ENCODE measurements around the gene SRRD. TPM values are rescaled to one million over a fixed set of nuclear protein-coding genes. Genes with fewer than 3 reads are reported as not detected.

The SRRD gene
- polyA plus RNA-seq, 1 donor = 18.1 TPM

DNA sequence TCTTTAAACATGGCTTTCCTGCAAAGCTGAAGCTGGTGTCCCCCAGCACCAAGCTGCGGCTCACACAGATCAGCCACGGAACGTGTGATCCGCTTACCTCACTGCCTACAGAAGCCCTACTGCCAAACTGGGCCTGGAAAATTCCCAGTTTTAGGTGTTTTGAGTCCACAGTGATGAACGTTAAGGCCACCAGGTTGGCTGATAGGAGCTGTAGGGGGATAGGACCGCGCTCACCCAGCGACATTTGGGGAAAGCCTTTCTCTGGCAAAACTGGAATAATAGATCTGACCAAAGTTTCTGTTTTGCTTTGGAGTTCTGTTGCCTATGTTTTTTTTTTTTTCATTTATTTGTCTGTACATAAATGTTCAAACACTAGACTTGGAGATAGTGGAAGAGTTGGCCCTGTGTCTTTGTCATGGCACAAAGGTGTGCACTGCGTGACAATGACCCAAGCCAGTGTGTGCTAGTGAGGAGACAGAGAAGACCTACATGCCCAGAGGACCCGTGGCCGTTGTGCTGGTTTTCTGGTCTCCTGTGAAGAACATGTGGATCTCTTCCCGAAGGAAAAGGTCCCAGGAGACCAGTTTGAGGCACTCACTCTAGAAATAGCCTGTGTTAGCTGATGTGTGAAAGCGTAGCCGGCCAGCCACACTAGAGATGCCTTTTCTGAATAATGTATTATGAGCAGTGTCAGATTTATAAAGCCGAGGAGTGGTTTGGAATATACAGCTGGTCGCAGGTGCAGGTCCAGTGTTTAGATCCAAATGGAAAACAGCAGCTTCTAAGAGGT lies 39.6 kb upstream of the SRRD start:
- H3K27ac ChIP-seq (ENCODE audit: low read length) = no peak overlapping the region
- no peaks in the 10 kb centered on the region for H3K27me3 ChIP-seq (ENCODE audit: control insufficient read depth, insufficient read depth, low read length)

DNA sequence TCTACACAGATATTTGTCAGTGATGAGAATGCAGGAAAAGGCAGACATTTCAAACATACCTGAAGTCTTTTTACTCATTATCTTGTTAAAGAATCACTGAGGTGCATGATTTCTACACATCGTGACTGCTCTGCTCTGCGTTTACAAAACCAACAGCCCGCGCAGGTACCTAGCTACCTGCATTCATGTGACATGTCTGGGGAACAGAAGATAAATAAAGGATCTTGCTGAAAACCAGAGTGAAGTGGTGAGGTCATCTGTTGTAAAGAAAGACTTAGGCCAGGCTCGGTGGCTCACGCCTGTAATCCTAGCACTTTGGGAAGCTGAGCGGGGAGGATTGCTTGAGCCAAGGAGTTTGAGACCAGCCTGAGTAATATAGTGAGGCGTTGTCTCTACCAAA lies 38.9 kb upstream of the SRRD start:
- H3K27me3 ChIP-seq (ENCODE audit: control insufficient read depth, insufficient read depth, low read length) = no peaks in the 10 kb centered on the region
- peaks cover 3% of the 10 kb centered on the region for H3K36me3 ChIP-seq (ENCODE audit: control insufficient read depth, insufficient read depth, low read length)
- DNase-seq = no peak
- no CpG with 5 or more reads among the region's 8 CpGs for WGBS (ENCODE audit: insufficient coverage, low lambda C conversion rate)
- H3K27ac ChIP-seq (ENCODE audit: low read length) = no peak overlapping the region
- no peak overlapping the region for H3K4me3 ChIP-seq (ENCODE audit: low read length)
- H3K9me3 ChIP-seq (ENCODE audit: control insufficient read depth, low read depth, low read length) = no peaks in the 10 kb centered on the region
- H3K4me1 ChIP-seq (ENCODE audit: control insufficient read depth, insufficient read depth, low read length) = no peaks in the 10 kb centered on the region

More for the DNA sequence above, 39.6 kb upstream of the SRRD start:
- Histone ChIP-seq H3K4me1 (ENCODE audit: control insufficient read depth, insufficient read depth, low read length) (no peaks in the 10 kb centered on the region), H3K9me3 (ENCODE audit: control insufficient read depth, low read depth, low read length) (no peaks in the 10 kb centered on the region), H3K4me3 (ENCODE audit: low read length) (no peak overlapping the region), H3K36me3 (ENCODE audit: control insufficient read depth, insufficient read depth, low read length) (no peaks in the 10 kb centered on the region)
- WGBS (ENCODE audit: insufficient coverage, low lambda C conversion rate) = 93% methylated on average over 3 of the region's 16 CpGs
- DNase-seq = no peak

DNA sequence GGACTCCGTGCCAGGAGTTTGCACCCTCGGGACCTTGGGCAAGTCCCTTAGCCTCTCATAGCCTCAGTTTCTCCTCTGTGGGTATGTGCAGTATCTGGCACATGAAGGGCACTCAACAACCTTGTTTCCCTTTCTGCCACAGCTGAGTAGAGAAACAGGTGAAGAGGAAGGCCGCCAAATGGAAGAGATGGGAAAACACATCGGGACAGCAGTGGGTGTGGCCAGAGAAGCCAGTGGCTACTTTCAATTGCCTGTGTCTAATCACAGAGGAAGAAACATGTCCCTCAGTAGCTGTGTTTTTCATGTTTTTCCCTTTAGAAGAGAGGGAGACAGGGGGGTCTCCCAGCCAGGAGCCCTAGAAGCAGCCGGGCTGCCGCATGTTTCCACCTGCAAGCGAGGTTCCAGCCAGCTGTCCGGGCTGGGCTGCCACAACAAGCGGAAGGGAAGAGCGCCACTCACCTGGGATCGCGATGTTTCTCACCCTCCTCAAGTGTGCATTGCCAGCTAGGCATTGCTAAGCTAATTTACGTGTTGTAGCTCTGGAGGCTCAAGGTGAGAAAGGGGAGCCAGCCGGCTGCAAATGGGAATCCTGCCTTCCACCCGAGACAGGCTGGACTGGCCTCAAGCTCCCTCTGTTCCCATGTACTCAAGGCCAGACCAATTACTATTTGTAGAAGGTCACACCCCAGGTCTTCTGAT lies 38.0 kb upstream of the SRRD start:
- no CpG with 5 or more reads among the region's 15 CpGs for WGBS (ENCODE audit: insufficient coverage, low lambda C conversion rate)
- no peak overlapping the region for H3K27ac ChIP-seq (ENCODE audit: low read length)

DNA sequence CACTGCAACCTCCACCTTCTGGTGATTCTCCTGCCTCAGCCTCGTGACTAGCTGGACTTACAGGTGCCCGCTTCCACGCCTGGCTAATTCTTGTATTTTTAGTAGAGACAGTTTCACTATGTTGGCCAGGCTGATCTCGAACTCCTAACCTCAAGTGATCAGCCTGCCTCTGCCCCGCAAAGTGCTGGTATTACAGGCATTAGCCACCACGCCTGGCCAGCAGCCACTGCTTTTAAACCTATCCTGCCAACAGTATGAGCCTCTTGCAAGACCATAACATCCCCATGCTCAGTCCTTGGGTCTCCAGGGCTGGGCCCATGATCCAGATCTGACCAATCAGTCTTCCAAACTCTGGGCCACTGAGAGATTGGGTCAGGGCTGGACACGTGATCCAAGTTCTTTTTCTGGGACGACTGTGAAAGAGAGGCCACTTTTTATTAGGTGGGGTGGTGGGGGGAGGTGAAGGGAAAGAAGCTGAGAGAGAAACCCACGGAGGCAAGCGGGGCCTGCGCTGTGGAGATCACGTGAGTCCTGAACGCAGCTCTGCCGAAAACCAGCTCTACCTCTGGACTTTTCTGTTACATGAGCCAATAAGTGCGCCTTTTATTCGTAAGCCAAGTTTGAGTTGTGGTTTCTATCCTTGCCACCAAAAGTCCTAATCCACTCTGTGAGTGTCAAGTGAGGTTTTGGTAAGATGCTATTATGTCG lies 36.7 kb upstream of the SRRD start:
- H3K4me1 ChIP-seq (ENCODE audit: control insufficient read depth, insufficient read depth, low read length) = no peaks in the 10 kb centered on the region
- H3K4me3 ChIP-seq (ENCODE audit: low read length) = no peak overlapping the region
- DNase-seq = no peak
- WGBS (ENCODE audit: insufficient coverage, low lambda C conversion rate) = no CpG with 5 or more reads among the region's 17 CpGs
- peaks cover 23% of the 10 kb centered on the region for H3K36me3 ChIP-seq (ENCODE audit: control insufficient read depth, insufficient read depth, low read length)
- H3K9me3 ChIP-seq (ENCODE audit: control insufficient read depth, low read depth, low read length) = no peaks in the 10 kb centered on the region
- H3K27ac ChIP-seq (ENCODE audit: low read length) = no peak overlapping the region
- no peaks in the 10 kb centered on the region for H3K27me3 ChIP-seq (ENCODE audit: control insufficient read depth, insufficient read depth, low read length)

More for the DNA sequence above, 38.0 kb upstream of the SRRD start:
- H3K4me1 ChIP-seq (ENCODE audit: control insufficient read depth, insufficient read depth, low read length) = no peaks in the 10 kb centered on the region
- no peaks in the 10 kb centered on the region for H3K27me3 ChIP-seq (ENCODE audit: control insufficient read depth, insufficient read depth, low read length)
- no peak overlapping the region for H3K4me3 ChIP-seq (ENCODE audit: low read length)
- peaks cover 11% of the 10 kb centered on the region for H3K36me3 ChIP-seq (ENCODE audit: control insufficient read depth, insufficient read depth, low read length)
- no peak for DNase-seq
- H3K9me3 ChIP-seq (ENCODE audit: control insufficient read depth, low read depth, low read length) = no peaks in the 10 kb centered on the region

DNA sequence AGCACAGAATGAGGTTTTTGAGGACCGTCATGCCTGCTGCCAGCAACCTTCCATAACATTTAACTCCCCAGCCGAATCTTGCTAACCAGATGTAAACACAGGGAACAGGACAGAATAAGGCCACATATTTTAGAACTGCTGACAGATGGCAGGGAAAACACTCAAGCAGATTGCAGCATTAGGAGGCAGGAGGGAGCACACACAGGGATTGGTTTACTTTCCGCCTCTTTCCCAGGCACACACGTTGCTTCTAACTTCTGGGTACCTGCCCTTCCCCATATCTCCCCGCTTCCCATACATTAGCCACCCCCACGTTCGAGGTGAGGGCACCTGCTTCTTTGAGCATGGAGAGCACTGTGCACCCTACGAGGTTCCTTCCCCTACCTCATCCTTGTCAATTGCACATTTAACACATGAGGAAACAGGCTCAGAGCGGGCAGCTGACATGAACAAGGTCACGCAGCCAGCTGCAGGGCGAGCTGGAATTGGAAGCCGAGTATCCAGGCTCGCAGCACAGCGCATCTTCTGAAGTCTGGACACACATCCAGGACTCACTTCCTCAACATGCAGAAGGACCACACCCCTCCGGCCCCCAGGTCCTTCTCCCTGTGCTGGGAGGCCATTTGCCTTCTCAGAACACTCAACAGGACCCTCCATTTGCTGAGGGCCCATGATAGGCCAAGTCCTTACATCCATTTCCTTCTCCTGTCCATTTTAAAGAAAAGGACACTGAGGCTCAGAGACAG lies 35.9 kb upstream of the SRRD start:
- DNase-seq = no peak
- Histone ChIP-seq H3K4me3 (ENCODE audit: low read length) (no peak overlapping the region), H3K9me3 (ENCODE audit: control insufficient read depth, low read depth, low read length) (no peaks in the 10 kb centered on the region), H3K27me3 (ENCODE audit: control insufficient read depth, insufficient read depth, low read length) (no peaks in the 10 kb centered on the region), H3K36me3 (ENCODE audit: control insufficient read depth, insufficient read depth, low read length) (peaks cover 29% of the 10 kb centered on the region), H3K4me1 (ENCODE audit: control insufficient read depth, insufficient read depth, low read length) (no peaks in the 10 kb centered on the region), H3K27ac (ENCODE audit: low read length) (no peak overlapping the region)
- no CpG with 5 or more reads among the region's 15 CpGs for WGBS (ENCODE audit: insufficient coverage, low lambda C conversion rate)

DNA sequence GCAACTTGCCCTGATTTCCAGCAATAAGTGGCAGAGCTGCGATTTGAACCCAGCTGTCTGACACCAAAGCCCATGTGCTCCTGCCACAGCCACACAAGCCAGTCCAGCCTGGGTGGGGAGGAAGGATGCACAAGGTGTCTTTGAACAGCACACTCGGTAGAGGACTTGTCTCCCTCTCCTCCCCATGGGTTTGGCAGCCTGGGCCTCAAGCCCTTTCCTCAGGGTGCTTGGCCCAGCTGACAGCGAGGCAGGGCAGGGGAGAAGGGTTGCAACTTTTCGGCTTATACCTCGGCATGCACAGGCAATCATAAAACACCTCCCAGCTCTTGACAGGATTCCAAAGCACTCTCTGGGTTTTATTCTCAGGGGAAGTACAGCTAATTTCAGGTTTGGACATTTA lies 35.3 kb upstream of the SRRD start:
- WGBS (ENCODE audit: insufficient coverage, low lambda C conversion rate) = no CpG with 5 or more reads among the region's 5 CpGs

DNA sequence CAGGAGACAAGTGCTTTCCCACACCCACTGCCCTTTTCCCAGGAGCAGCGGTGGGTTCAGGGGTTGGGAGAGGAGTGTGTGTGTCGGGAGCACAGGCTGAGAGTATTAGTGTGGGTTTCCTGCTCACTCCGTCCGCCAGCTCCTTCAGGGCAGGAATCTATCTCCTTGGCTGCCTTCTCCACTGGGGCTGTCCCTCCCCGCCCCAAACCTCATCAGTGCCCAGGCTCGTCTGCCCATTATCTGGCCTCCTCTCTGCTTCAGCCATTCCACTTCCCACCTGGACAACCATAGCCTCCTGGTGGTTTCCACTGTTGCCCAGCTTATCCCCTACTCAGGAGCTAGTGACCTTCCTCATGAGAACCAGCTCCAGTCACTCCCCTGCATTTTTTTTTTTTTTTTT lies 34.7 kb upstream of the SRRD start:
- Histone ChIP-seq H3K27ac (ENCODE audit: low read length) (no peak overlapping the region), H3K9me3 (ENCODE audit: control insufficient read depth, low read depth, low read length) (no peaks in the 10 kb centered on the region), H3K4me1 (ENCODE audit: control insufficient read depth, insufficient read depth, low read length) (no peaks in the 10 kb centered on the region), H3K27me3 (ENCODE audit: control insufficient read depth, insufficient read depth, low read length) (no peaks in the 10 kb centered on the region), H3K36me3 (ENCODE audit: control insufficient read depth, insufficient read depth, low read length) (peaks cover 41% of the 10 kb centered on the region), H3K4me3 (ENCODE audit: low read length) (no peak overlapping the region)
- no CpG with 5 or more reads among the region's 6 CpGs for WGBS (ENCODE audit: insufficient coverage, low lambda C conversion rate)
- DNase-seq = no peak

More for the DNA sequence above, 35.3 kb upstream of the SRRD start:
- H3K36me3 ChIP-seq (ENCODE audit: control insufficient read depth, insufficient read depth, low read length) = peaks cover 35% of the 10 kb centered on the region
- no peak overlapping the region for H3K4me3 ChIP-seq (ENCODE audit: low read length)
- no peaks in the 10 kb centered on the region for H3K9me3 ChIP-seq (ENCODE audit: control insufficient read depth, low read depth, low read length)
- no peak for DNase-seq
- H3K27ac ChIP-seq (ENCODE audit: low read length) = no peak overlapping the region
- no peaks in the 10 kb centered on the region for H3K27me3 ChIP-seq (ENCODE audit: control insufficient read depth, insufficient read depth, low read length)
- no peaks in the 10 kb centered on the region for H3K4me1 ChIP-seq (ENCODE audit: control insufficient read depth, insufficient read depth, low read length)

DNA sequence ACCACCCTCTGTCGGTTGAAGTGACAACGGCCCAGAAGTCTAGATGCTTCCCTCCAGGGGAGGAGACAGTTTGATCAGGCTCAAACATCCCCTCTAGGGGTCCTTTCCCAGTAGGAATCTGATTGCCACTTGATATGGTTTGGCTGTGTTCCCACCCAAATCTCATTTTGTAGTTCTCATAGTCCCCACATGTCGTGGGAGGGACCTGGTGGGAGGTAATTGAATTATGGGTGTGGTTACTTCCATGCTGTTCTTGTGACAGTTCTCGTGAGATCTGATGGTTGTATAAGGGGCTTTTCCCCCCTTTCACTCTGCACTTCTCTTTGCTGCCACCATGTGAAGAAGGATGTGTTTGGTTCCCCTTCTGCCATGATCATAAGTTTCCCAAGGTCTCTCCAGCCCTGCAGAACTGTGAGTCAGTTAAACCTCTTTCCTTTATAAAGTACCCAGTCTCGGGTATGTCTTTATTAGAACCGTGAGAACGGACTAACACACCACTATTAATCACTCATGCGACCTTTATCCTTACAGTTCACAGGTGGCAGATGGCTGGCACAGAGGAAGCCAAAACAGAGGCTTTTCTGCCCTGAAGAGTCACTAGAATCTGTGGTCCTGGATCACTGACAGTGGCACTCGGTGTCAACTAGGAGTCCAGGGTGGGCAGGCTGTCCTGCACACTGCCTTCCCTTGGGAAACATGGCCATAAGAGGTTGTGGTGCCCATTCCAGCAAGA lies 33.1 kb upstream of the SRRD start:
- Histone ChIP-seq H3K4me3 (ENCODE audit: low read length) (no peak overlapping the region), H3K27me3 (ENCODE audit: control insufficient read depth, insufficient read depth, low read length) (no peaks in the 10 kb centered on the region), H3K27ac (ENCODE audit: low read length) (no peak overlapping the region), H3K36me3 (ENCODE audit: control insufficient read depth, insufficient read depth, low read length) (peaks cover 45% of the 10 kb centered on the region), H3K9me3 (ENCODE audit: control insufficient read depth, low read depth, low read length) (no peaks in the 10 kb centered on the region), H3K4me1 (ENCODE audit: control insufficient read depth, insufficient read depth, low read length) (no peaks in the 10 kb centered on the region)
- no CpG with 5 or more reads among the region's 9 CpGs for WGBS (ENCODE audit: insufficient coverage, low lambda C conversion rate)
- DNase-seq = no peak

DNA sequence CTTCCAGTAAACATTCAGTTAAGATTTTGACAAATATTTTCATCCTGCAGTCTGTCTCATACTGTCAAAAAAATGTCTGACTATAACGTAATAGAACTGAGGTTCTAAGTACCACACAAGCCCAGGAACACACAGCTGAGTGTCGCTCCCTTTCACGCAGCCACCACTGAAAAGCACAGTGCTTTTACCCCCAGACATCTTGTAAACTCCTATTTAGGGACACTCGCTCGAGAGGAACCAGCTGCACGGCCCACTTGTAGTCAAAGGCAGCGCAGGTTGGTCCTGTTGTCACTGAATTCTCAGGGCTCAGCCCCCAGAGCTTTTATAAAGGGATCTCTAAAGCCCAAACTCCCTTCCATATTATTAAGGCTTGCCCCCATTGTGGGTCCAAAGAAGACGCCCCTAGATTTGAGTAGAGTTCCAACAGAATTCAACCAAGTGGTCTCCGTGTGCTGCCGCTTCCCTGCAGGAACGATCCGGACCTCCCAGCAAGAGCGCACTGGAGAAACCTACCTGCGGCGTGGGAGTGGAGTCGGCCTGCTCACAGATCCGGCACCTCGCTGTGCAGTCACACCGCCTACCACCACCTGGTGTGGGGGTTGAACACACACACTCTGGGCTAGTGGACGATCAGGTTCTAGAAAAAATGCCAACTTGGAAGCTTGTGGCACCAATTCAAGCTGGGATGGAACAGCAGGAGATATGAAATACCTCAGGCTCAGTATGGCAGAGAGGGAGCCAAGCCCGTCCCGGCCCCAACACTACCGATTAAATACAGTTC lies 31.3 kb upstream of the SRRD start:
- 95% methylated on average over 3 of the region's 23 CpGs for WGBS (ENCODE audit: insufficient coverage, low lambda C conversion rate)
- Histone ChIP-seq H3K27ac (ENCODE audit: low read length) (no peak overlapping the region), H3K4me3 (ENCODE audit: low read length) (no peak overlapping the region), H3K27me3 (ENCODE audit: control insufficient read depth, insufficient read depth, low read length) (no peaks in the 10 kb centered on the region), H3K9me3 (ENCODE audit: control insufficient read depth, low read depth, low read length) (no peaks in the 10 kb centered on the region), H3K4me1 (ENCODE audit: control insufficient read depth, insufficient read depth, low read length) (no peaks in the 10 kb centered on the region), H3K36me3 (ENCODE audit: control insufficient read depth, insufficient read depth, low read length) (peaks cover 55% of the 10 kb centered on the region)
- no peak for DNase-seq

Data from large intestine (tissue), 3 donors.